Measurements from ENCODE around the gene ANTXR2.
"Not testable (repeated sequence)": the region's sequence is repeated elsewhere in the genome, so short reads cannot be mapped to it uniquely, and the experiment has no call there.

The ANTXR2 gene

GRCh38 chr4:79905212-79905611, 167.8 kb downstream of the ANTXR2 start:
- no peak for DNase-seq

- DNase-seq = no peak
Measured at GRCh38 chr4:79904331-79904730, 168.7 kb downstream of the ANTXR2 start.

- DNase-seq = no peak
Measured at GRCh38 chr4:79900182-79900581, 172.8 kb downstream of the ANTXR2 start.

GRCh38 chr4:79899481-79899880, 173.5 kb downstream of the ANTXR2 start:
- no peak for DNase-seq

GRCh38 chr4:79898055-79898454, 175.0 kb downstream of the ANTXR2 start:
- DNase-seq = no peak

GRCh38 chr4:79897174-79897573, 175.9 kb downstream of the ANTXR2 start:
- DNase-seq = no peak

GRCh38 chr4:79893456-79893855, 179.6 kb downstream of the ANTXR2 start:
- DNase-seq = no peak

- DNase-seq = not testable (repeated sequence)
Measured at GRCh38 chr4:79889026-79889425, 184.0 kb downstream of the ANTXR2 start.

GRCh38 chr4:79886557-79886956, 186.5 kb downstream of the ANTXR2 start:
- no peak for DNase-seq

- DNase-seq = no peak
Measured at GRCh38 chr4:79886021-79886420, 187.0 kb downstream of the ANTXR2 start.

- DNase-seq = no peak
Measured at GRCh38 chr4:79883290-79883689, 189.7 kb downstream of the ANTXR2 start.

- DNase-seq = no peak
Measured at GRCh38 chr4:79882806-79883205, 190.2 kb downstream of the ANTXR2 start.

GRCh38 chr4:79881407-79881806, 191.6 kb downstream of the ANTXR2 start:
- no peak for DNase-seq

GRCh38 chr4:79877511-79877910, 195.5 kb downstream of the ANTXR2 start:
- no peak for DNase-seq

GRCh38 chr4:79875344-79875899, 197.6 kb downstream of the ANTXR2 start:
- DNase-seq = no peak

GRCh38 chr4:79874197-79874596, 198.8 kb downstream of the ANTXR2 start:
- DNase-seq = no peak

- DNase-seq = no peak
Measured at GRCh38 chr4:79872738-79873137, 200.3 kb downstream of the ANTXR2 start.

GRCh38 chr4:79871961-79872360, 201.1 kb downstream of the ANTXR2 start:
- no peak for DNase-seq

- no peak for DNase-seq
Measured at GRCh38 chr4:79869597-79870237, 203.3 kb downstream of the ANTXR2 start.

- DNase-seq = no peak
Measured at GRCh38 chr4:79865201-79865597, 207.8 kb downstream of the ANTXR2 start.

- DNase-seq = no peak
Measured at GRCh38 chr4:79864500-79865200, 208.4 kb downstream of the ANTXR2 start.

- no peak for DNase-seq
Measured at GRCh38 chr4:79863333-79863732, 209.7 kb downstream of the ANTXR2 start.

- no peak for DNase-seq
Measured at GRCh38 chr4:79862821-79863220, 210.2 kb downstream of the ANTXR2 start.

- no peak for DNase-seq
Measured at GRCh38 chr4:79857811-79858210, 215.2 kb downstream of the ANTXR2 start.
